ENCODE results near the gene FRMPD2. TPM values are rescaled to one million over a fixed set of nuclear protein-coding genes. Genes with fewer than 3 reads are reported as not detected.

The FRMPD2 gene
- total RNA-seq, 1 experiment from 2014 or later = 0.30 TPM

DNA sequence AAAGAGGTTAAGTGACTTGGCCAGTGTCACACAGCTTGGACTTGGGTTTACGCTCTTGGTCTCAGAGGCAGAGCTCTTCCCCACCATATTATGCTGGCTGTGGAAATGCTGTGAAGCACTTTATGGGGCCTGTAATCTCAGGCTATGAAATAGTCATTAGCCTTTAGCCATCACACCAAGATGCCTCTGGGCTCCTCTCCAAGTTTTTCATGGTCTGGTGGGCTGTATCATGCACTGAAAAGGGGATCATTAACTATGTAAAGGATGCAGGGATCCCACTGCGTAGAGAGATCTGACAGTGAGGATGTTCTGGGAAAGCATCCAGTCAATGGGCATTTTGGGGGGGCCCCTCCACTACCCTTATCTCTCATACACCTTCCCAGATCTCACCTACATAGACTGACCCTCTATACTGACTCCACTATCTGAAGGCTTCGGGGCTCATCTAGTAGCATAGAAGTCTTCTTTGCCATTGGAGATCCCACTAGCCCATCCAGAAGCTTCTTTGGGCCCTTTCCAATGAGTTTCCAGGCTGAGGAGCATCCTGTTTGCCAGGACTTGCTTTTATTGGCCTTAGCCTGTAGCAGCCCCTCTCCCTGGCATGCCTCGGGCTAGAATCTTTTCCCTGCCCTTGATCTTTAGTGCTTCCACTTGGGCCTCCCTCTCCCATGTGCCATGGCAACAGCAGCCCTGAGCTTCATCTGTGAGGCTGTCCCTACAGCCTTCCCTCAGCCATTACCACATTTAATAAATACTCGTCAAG, 19.6 kb downstream of the FRMPD2 start:
- Histone ChIP-seq H3K4me1 (ENCODE audit: control insufficient read depth in 1 of 2, insufficient read depth in 2 of 2, low read length in 2 of 2) (peaks cover 4 to 23% of the 10 kb centered on the region in 2 experiments; a peak in 3 of 4 replicates), H3K4me3 (replicated peaks in 1 of 2; ENCODE audit: low read depth in 1 of 2, low read length in 2 of 2) (no peak overlapping the region), H3K27me3 (ENCODE audit: insufficient read depth, low read length) (no peaks in the 10 kb centered on the region), H3K36me3 (ENCODE audit: control insufficient read depth in 1 of 2, insufficient read depth in 2 of 2, low read length in 2 of 2) (no peaks in the 10 kb centered on the region), H3K9me3 (ENCODE audit: control insufficient read depth in 1 of 2, insufficient read depth in 1 of 2, low read depth in 1 of 2, low read length in 2 of 2) (no peaks in the 10 kb centered on the region), H3K9me2 (ENCODE audit: insufficient read depth) (no peaks in the 10 kb centered on the region), H3K79me2 (ENCODE audit: insufficient read depth, low read length) (no peaks in the 10 kb centered on the region), H3K27ac (ENCODE audit: low read depth, low read length) (no peak overlapping the region), H3K4me2 (ENCODE audit: low read length) (no peak overlapping the region), H2AFZ (ENCODE audit: low read depth, low read length, poor library complexity, severe bottlenecking) (no peak overlapping the region), H3K9ac (ENCODE audit: low read length) (no peak overlapping the region), H4K20me1 (ENCODE audit: insufficient read depth) (no peaks in the 10 kb centered on the region)
- DNase-seq (ENCODE audit: low read depth, low spot score) (no peak), ATAC-seq (no peak)
- ChIA-PET CTCF (no interaction called here), POLR2A (no interaction called here), RAD21 (ENCODE audit: low non-redundant PET in 1 of 2, low total read pairs in 2 of 2, uncharacterized antibody in 2 of 2, unreplicated experiment in 2 of 2) (no interaction called here)
- no peak for TF ChIP-seq CEBPB (IDR thresholded peaks at IDR 0.05; ENCODE audit: low read depth)
- TF ChIP-seq SRF (IDR thresholded peaks at IDR 0.05; ENCODE audit: low read depth) = no peak
- TF ChIP-seq TCF7L2 (IDR thresholded peaks at IDR 0.05; ENCODE audit: borderline replicate concordance, extremely low read depth, insufficient read depth, insufficient read length) = no peak
- no peak for TF ChIP-seq CBX3 (IDR thresholded peaks at IDR 0.05; ENCODE audit: low read depth)
- TF ChIP-seq EZH2 (IDR thresholded peaks at IDR 0.05) = no peak
- TF ChIP-seq SP1 (IDR thresholded peaks at IDR 0.05; ENCODE audit: low read depth) = no peak
- TF ChIP-seq YY1 (IDR thresholded peaks at IDR 0.05; ENCODE audit: extremely low read depth, insufficient replicate concordance, low read depth, low read length) = no peak
- no TSS peak for BruUV-seq (replicated peaks)
- intact Hi-C loops (cut with micrococcal nuclease) = no loop called here

GRCh38 chr10:48253970-48254657, 20.4 kb downstream of the FRMPD2 start:
- H3K4me1 ChIP-seq (ENCODE audit: control insufficient read depth in 1 of 2, insufficient read depth in 2 of 2, low read length in 2 of 2) = peaks cover 4 to 23% of the 10 kb centered on the region in 2 experiments; a peak in 3 of 4 replicates
- BruUV-seq (replicated peaks) = no TSS peak
- no peak overlapping the region for H3K4me3 ChIP-seq (replicated peaks in 1 of 2; ENCODE audit: low read depth in 1 of 2, low read length in 2 of 2)
- H3K9me2 ChIP-seq (ENCODE audit: insufficient read depth) = no peaks in the 10 kb centered on the region
- TF ChIP-seq SP1 (IDR thresholded peaks at IDR 0.05; ENCODE audit: low read depth) = 0 out of 2 replicates have a peak, but pooled peaks have one; percentile 31
- TF ChIP-seq, protein P1, sequence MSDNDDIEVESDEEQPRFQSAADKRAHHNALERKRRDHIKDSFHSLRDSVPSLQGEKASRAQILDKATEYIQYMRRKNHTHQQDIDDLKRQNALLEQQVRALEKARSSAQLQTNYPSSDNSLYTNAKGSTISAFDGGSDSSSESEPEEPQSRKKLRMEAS (IDR thresholded peaks at IDR 0.05) = 0 out of 2 replicates have a peak, but pooled peaks have one; percentile 20
- TF ChIP-seq JUND (IDR thresholded peaks at IDR 0.05) = peak; percentile 28; the same call in 1 of the 2 replicates
- peak; percentile 19; the same call in 1 of the 2 replicates for TF ChIP-seq FOSL1 (IDR thresholded peaks at IDR 0.05; ENCODE audit: low read depth)
- TF ChIP-seq ELF1 (IDR thresholded peaks at IDR 0.05; ENCODE audit: borderline replicate concordance, low read depth) = no peak
- TF ChIP-seq ZFX (IDR thresholded peaks at IDR 0.05) = no peak
- H3K27me3 ChIP-seq (ENCODE audit: insufficient read depth, low read length) = no peaks in the 10 kb centered on the region
- H3K9me3 ChIP-seq (ENCODE audit: control insufficient read depth in 1 of 2, insufficient read depth in 1 of 2, low read depth in 1 of 2, low read length in 2 of 2) = no peaks in the 10 kb centered on the region
- no peak for DNase-seq (ENCODE audit: low read depth, low spot score)
- ChIA-PET CTCF (no interaction called here), RAD21 (ENCODE audit: low non-redundant PET in 1 of 2, low total read pairs in 2 of 2, uncharacterized antibody in 2 of 2, unreplicated experiment in 2 of 2) (no interaction called here), POLR2A (no interaction called here)
- no peak overlapping the region for H3K27ac ChIP-seq (ENCODE audit: low read depth, low read length)
- H3K36me3 ChIP-seq (ENCODE audit: control insufficient read depth in 1 of 2, insufficient read depth in 2 of 2, low read length in 2 of 2) = no peaks in the 10 kb centered on the region
- intact Hi-C loops (cut with micrococcal nuclease) = no loop called here
- no peak; the same call in 1 of the 2 replicates for ATAC-seq
- no peaks in the 10 kb centered on the region for H4K20me1 ChIP-seq (ENCODE audit: insufficient read depth)
- H3K79me2 ChIP-seq (ENCODE audit: insufficient read depth, low read length) = no peaks in the 10 kb centered on the region
- H3K9ac ChIP-seq (ENCODE audit: low read length) = no peak overlapping the region
- peak overlapping the region; percentile 28 for H3K4me2 ChIP-seq (ENCODE audit: low read length)
- peak overlapping the region; percentile 70 for H2AFZ ChIP-seq (ENCODE audit: low read depth, low read length, poor library complexity, severe bottlenecking)
